Choroid plexus epithelial cell (primary cell): ENCODE data around the gene RBM20.
A peak's percentile ranks its signal among the peaks of the same experiment; 100 is the strongest.

Experiments used
- DNase-seq: peaks from one replicate; pipeline ENCODE4 v3.0.0-alpha.2; 2010; ENCODE audit warnings: low read depth
- H3K4me3 ChIP-seq: 2 replicates; pipeline ENCODE4 v1.5.1; 2011; ENCODE audit warnings: low read depth, mild to moderate bottlenecking, control low read depth, low read length, moderate library complexity
- TF ChIP-seq, protein P1 (sequence below): conservative IDR thresholded peaks from 2 replicates; pipeline ENCODE4 v1.5.1; 2011; ENCODE audit warnings: low read depth, mild to moderate bottlenecking, control low read depth, inconsistent platforms, low read length, moderate library complexity

RBM20 gene

GRCh38 chr10:110880012-110880411 is 235.9 kb downstream of the RBM20 start:
- DNase-seq: no peak
- TF ChIP-seq, protein P1, sequence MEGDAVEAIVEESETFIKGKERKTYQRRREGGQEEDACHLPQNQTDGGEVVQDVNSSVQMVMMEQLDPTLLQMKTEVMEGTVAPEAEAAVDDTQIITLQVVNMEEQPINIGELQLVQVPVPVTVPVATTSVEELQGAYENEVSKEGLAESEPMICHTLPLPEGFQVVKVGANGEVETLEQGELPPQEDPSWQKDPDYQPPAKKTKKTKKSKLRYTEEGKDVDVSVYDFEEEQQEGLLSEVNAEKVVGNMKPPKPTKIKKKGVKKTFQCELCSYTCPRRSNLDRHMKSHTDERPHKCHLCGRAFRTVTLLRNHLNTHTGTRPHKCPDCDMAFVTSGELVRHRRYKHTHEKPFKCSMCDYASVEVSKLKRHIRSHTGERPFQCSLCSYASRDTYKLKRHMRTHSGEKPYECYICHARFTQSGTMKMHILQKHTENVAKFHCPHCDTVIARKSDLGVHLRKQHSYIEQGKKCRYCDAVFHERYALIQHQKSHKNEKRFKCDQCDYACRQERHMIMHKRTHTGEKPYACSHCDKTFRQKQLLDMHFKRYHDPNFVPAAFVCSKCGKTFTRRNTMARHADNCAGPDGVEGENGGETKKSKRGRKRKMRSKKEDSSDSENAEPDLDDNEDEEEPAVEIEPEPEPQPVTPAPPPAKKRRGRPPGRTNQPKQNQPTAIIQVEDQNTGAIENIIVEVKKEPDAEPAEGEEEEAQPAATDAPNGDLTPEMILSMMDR: no peak
- H3K4me3 ChIP-seq: no peak overlapping the region

- no peak for DNase-seq
- TF ChIP-seq, protein P1: no peak
- H3K4me3 ChIP-seq: no peak overlapping the region
Observed at GRCh38 chr10:110881247-110881646, 237.1 kb downstream of the RBM20 start.

DNA sequence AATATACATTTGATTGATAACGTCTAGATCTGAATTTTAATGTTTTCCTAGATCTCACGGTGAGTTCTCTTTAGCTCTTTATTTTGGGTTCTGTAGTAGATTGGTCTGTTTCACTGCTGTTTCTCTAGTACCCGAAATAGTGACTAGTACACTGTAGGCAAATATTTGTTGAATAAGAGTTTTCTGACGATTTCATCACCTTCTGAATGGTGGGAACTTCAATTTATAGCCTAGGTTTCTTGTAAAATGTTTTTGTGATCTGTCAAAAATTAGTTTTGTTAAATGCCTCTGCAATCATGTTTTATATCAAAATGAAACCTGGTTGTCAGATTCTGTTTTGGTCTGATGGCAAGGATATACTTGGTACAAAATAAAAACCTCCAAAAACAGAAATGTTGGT is 237.8 kb downstream of the RBM20 start:
- no peak overlapping the region for H3K4me3 ChIP-seq
- no peak for DNase-seq
- TF ChIP-seq, protein P1: no peak

GRCh38 chr10:110883924-110884323 is 239.8 kb downstream of the RBM20 start:
- H3K4me3 ChIP-seq: no peak overlapping the region
- TF ChIP-seq, protein P1: no peak
- DNase-seq: peak; percentile 34

DNA sequence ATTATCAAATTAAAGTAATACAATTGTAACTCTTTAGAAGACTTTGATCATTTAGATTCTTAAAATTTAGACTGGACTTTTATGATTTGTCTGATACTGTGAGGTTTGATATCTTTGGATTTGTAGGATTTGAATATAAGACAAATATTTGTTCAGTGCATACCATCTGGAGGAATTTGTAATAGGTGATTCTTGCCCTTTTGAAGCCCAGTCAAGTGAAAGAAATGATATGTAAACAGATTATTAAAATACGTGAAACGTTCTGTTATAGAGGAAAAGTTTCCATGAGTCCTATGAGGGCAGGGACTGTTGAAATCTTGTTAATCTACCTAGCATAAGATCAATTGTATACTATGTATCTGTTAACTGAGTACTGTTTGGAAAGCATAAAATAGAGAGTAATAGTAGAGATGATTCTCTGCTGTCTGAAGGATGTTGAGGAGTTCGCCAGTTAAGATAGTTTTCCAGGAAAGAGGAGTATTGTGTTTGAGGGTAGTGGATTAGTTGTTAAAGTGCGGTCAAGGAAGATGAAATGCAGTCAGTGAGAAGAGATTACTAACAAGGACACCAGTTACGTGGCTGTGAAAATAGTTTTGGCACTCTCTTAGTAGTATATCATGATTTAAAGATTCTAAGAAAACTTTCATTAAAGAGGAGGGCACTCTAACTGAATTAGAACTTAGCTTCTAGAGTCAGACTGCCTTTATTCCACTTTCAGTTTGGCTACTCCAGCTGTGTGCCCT is 242.0 kb downstream of the RBM20 start:
- no peak for DNase-seq
- no peak overlapping the region for H3K4me3 ChIP-seq
- TF ChIP-seq, protein P1: no peak

DNA sequence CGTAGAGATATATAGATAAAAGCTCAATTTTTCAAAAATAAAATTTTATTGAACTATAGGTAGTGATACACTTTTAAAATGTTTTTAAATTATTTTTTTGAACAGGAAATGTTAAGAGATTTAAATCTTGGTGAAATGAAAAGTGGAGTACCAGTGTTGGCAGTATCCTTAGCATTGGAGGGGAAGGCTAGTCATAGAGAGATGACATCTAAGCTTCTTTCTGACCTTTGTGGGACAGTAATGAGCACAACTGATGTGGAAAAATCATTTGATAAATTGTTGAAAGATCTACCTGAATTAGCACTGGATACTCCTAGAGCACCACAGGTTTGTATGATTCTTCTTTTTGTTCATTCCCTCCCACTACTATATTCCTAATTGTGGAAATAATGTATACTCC is 243.4 kb downstream of the RBM20 start:
- no peak for DNase-seq
- no peak overlapping the region for H3K4me3 ChIP-seq
- TF ChIP-seq, protein P1: no peak
